ENCODE measurements around the gene POLR3A.
"Not testable (repeated sequence)": the region's sequence is repeated elsewhere in the genome, so short reads cannot be mapped to it uniquely, and the experiment has no call there.

The POLR3A gene

DNA sequence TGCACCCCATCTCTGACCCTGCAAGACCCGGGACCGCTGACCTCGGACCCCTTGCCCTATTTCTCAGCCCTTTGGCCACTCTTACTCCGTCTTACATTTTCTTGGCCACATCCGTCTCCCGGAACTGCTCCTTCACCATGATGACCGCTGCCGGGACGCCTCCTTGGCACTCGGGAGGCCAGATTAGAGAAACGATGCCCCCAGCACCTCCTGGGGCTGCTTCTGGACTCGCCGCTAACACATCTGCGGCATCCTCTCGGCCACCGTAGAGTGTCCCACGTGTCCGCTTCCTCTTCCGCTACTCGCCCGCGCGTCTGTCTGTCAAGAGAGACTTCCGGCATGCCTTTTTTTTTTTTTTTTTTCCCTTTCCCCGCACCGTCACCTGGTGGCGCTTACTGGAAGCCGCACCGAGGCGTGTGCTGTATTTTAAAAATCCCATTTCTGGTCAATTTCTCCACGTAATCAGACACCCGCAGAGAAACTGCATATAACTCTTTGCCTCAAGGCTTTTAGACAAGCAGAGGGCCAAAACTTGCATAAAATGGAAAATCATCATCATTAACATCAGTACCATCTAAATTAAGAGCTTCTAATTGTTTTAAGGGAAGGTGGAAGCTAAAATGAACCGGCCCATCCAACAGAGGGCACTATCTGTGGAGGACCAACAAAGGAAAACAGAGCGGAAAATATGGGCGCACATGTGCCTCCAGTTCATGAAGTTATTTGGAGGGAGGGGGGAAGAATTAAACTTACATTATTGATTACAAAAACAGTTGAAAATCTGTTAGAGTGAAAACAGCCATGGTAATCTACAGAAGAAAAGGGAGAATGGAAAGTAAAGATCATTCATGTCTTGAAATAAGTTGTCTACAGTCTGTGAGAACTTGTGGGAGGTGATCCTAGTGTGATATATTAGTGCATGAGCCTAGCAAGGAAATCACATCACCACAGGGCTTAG, at the start of gene POLR3A:
Gene POLR3A (minus strand): TSS at position 247 of the 958 bp plus-strand sequence. CDS start 108 bp downstream, at position 139.
- peak; percentile 94 for DNase-seq

DNA sequence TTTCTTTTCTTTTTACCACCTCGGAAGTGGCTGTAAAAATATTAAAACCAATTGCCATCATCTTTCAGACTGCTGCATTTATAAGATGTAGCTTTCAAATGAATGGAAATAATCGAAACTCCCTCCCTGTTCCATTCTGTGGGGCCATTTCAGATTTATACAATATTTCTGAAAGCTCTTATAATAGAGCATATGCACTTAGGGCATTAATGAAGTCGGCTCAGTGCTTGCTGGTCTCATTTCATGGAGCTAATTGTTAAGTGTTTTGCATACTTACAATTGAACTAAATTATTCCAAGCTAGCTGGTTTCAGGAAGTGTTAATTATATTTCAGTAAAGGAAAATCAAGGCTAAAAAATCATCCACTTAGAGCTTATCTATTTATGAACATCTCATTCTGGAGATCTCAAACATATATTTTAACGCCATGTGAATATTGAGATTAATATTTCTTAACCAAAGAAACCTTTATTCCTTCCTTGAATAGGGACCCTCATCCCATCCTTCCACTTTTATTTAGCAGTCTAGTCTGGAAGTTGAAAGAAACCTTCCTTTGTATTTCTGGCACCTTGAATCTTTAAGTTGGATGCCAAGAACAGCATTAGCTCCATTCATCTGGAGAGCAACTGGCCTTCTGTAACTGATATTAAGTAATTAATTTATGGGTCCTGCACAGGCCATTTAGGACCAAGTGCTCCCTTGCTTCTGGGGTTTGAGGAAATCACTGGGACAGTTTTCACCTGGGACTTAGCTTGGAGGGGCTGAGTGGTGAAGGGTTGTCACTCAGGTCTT, 49.4 kb upstream of the POLR3A start:
- no peak for DNase-seq

DNA sequence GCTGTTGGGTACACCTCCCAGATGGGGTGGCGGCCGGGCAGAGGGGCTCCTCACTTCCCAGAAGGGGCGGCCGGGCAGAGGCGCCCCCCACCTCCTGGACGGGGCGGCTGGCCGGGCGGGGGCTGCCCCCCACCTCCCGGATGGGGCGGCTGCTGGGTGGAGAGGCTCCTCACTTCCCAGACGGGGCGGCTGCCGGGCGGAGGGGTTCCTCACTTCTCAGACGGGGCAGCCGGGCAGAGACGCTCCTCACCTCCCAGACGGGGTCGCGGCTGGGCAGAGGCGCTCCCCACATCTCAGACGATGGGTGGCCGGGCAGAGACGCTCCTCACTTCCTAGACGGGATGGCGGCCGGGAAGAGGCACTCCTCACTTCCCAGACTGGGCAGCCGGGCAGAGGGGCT, 46.5 kb upstream of the POLR3A start:
- DNase-seq, result not testable (repeated sequence)

DNA sequence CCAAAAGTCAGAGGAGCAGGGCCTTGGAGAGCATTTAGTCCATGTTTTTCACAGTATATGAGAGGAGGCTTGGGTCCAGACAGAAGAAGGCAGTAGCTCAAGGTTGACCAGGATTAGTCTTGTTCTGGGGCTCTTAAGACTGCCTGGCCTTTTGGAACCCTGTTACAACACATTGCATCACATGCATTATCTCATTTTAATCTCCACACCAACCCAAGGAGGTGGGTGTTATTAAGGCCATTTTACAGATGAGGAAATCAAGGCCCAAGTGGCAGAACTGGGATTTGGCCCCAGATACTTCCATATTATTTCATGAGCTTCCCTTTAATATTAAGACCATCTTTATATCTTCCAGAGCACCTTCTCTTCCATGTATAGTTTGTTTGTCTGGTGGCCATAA, 43.2 kb upstream of the POLR3A start:
- DNase-seq, result no peak

DNA sequence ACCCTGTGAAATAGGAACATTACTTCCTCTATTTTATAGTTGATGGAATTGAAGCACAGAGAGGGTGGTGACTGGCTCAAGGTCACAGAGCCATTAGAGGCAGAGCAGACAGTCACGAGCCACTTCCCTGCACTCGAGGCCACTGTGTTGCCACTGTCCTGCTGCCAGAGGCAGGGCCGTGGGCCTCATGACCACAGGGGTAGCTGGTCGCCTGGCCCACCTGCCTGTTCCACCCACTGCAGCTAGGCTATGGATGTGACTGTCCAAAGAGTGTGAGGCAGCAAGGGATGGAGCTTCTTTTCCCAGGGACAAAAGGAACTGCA, 42.5 kb upstream of the POLR3A start:
- DNase-seq, result no peak

DNA sequence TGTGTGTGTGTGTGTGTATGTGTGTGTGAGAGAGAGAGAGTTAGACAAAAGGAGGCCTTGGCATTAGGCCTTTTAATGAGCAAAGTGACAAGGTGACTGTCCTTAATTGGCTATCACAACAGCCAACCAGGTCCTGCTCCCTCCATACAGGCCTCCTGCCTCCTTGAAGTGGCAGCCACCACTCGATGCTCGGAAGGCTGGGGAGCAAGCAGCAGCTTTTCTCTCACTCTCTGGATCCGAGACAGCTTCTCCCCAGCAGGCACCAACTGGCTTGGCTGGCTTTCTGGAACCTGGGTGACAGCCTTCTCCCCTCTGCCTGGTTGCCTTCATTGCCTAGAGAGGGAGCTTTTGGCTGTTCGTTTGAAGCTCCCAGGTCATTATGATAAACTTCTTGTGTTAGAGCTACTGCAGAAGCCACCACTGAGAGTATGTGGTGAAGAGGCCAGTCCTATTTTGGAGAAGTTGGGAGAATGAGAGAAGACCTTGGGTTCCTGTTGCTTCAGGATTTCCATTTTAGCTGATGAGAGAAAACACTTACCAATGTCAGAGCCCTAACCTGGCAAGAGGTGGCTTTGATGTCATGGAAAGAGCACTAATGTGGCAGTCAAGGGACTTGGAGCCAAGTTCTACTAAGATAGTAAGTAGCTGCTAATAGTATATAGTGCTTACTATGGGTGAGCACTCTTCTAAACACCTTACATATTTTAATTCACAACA, 42.0 kb upstream of the POLR3A start:
- no peak for DNase-seq

DNA sequence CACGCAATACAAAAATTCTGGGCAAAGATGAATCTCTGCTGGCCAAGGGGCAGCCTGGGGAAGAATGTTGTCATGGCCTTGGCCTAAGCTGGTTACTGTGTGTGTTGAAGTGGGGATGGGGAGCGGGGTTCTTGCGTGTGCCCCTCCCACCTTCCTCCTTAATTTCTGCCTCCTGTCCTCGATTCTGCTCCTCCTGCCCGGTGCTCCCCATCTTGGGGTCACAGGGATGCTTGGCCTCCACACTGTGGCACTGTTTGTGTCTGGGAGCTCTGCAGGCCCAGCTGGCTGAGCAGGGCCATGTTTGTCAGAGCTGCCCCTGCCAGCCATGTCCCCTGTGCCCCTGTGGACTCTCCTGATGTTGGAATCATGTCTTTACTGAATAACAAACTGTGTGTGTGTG, 41.4 kb upstream of the POLR3A start:
- DNase-seq, result no peak

DNA sequence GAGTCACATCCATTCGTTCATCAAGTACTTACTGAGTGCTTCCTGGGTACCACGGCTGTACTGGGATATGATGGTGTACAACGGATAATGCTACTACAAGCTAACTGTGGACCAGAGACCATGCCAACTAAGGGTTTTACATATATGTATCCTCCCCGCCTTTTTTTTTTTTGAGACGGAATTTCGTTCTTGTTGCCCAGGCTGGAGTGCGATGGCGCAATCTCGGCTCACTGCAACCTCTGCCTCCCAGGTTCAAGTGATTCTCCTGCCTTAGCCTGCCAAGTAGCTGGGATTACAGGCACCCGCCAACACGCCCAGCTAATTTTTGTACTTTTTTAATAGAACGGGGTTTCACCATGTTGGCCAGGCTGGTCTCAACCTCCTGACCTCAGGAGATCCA, 40.7 kb upstream of the POLR3A start:
- DNase-seq, result not testable (repeated sequence)

DNA sequence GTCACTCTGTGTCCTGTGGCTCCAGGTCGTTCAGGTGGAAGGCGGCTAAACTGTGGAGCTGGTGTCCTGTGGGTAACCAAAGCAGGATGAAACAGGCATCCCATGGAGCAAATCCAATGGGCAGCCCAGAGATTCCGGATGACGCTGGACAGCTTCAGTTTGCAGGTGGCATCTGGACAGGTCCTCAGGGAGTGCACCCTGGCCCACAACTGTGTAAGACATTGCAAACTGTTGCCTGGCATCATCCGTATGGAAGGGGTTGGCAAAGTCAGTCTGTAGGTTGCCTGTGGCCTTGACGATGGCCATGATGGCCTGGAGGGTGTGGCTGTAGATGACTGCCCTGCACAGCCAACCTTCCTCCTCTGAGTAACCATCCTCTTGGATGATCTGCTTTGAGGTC, 39.8 kb upstream of the POLR3A start:
- no peak for DNase-seq

DNA sequence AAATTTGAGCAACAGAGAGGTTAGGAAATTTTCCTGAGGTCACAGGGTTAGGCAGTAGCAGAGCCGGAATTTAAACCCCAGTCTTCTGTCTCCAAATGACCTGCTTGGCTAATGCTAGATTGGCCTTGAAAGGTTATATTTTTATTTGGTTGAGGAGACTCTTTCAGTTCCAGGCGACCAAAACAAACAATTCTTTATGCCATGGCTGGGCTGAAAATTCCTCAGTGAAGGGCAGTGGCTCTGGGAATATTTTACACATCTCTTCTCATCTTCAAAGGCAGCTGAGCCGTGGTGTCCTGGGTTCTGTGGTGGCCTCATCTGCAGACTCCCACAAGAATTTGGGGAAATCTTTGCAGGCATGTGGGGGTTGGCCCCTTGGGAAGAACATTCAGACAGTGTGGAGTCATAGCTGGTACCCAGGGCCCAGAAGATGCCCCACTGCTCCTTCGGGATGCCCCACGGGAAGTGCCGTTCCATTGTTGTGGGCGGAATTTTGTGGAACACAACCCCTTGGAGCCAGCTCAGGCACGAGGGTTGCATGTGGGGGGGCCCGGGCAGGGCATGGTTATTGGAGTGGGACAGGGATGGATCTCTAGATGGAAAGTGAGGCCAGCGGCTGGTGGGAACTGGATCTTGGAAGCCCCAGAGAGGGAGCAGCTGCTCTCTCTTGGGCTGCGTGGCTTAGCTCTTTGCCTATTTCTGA, 37.6 kb upstream of the POLR3A start:
- DNase-seq, result no peak

DNA sequence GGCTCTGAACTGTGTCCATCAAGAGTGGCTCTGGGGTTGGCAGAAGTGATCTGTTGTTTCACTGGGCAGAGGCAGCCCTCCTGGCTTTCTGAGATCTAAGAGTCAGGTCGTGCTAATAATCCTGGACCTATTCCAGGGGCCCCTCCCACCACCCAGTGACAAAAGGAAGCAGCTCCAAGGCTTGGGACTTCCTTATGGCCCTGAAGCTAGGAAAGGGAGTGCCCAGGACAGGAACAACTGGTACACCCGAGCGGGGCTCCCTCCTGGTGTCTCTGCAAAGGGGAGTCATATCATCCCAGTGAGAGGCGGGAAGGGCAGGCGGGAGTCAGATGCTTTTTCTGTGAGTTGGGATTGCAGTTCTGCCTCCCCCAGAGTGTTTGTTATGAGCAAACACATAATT, 36.7 kb upstream of the POLR3A start:
- DNase-seq, result no peak

DNA sequence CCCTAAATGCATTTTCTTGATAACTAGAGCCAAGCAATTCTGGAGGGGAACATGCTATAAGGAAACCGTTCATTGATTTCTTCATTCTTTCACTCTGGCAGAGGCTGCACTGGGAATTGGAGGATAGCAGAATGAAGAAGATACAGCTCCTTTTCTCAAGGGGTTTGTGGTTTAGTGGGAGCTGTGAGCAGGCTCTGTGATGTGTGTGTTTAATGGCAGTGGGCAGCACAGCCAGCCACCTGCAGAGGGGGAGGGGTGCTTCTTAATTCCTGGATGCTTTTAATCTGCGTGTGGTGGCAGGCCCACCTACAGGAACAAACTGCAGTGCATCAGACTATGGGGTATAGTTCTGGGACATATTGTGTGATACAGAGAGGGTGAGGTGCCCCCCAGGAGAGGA, 36.3 kb upstream of the POLR3A start:
- DNase-seq, result no peak

DNA sequence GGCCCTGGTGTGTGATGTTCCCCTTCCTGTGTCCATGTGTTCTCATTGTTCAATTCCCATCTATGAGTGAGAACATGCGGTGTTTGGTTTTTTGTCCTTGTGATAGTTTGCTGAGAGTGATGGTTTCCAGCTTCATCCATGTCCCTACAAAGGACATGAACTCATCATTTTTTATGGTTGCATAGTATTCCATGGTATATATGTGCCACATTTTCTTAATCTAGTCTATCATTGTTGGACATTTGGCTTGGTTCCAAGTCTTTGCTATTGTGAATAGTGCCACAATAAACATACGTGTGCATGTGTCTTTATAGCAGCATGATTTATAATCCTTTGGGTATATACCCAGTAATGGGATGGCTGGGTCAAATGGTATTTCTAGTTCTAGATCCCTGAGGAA, 35.6 kb upstream of the POLR3A start:
- not testable (repeated sequence) for DNase-seq

DNA sequence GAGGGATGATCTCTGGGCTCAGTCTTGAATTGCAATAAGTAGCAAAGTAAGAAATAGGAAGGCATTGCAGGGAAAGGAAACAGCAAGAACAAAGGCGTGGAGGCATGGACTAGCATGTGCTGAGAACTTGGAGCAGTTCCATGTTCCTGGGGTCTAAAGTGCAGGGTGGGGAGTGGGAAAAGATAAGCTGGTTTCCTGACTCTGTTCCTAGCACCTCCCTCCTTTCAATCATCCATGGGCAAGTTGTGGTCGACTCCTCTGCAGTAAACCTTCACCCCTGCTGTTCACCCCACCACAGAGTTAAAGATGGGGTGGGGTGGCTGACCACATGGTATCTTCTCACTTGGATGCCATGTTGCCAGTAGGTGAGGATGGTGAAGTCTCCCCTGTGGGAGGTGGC, 33.9 kb upstream of the POLR3A start:
- DNase-seq, result no peak

DNA sequence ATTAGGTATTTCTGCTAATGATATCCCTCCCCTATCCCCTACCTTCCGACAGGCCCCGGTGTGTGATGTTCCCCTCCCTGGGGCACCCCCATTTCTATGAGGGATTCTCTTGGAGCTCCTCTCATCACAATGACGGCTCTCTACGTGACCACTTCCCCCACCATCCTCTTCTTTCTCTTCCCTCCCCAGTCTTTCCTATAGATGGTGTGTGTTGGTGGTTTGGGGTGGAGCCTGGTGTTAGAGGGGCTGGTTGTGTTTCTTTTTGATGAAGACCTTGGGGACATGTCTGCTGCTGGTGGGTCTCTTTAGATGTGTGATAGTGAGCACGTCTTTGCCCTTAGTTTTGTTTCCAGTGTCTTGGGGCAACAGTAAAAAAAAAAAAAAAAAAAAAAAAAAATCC, 33.0 kb upstream of the POLR3A start:
- no peak for DNase-seq

DNA sequence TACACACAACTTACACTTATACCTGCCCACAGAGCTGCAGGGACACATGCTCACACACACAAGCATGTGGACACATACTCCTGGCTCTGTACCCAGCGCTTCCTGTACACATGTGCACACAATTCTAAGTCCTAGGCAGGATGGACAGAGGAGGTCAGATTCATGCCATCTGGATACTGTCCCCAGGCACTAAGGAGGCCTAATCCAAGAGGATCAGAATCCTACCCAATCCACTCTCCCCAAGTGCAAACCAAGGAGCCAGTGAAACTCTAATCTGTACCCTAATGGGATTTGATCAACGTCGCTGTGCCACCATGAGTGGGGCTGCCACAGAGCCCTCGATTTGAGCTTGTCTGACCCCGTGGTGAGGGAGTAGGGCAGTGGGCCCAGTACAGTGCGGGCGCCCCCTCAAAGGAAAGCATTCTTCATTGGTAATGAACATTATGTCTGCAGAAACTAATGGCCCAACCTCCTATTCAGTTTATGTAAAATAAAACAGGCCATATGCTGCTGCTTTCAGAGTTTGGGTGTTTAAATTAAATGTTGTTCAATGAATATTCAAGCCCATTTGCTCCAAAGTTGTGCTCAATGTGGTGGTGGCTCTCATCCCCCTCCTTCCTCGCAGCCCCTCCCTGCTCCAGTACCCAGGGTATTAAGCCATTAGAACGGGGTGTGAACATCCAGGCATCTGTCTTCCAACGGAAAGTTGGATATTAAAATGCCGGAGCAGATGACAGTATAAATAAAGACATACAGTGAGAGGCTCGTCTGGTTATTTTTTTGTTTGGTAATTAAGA, 30.8 kb upstream of the POLR3A start:
- no peak for DNase-seq

DNA sequence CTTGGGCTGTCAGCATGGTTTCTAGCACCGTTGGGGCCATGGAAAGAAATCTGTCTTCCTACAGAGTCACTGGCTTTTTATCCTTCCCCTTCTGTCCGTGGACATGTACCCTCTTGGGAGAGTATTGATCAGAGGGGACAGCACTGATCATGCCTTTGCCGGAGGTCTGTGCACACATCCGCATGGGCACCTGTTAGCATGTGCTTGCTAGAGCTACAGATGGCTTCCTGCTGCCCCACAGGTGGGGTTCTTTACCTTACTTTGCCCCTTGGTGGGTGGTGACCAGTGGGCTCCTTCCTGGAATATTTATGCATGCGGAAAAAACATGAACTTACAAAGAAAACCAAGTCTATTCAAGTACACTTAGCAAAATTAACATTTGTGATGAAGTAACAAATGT, 29.2 kb upstream of the POLR3A start:
- DNase-seq, result no peak

DNA sequence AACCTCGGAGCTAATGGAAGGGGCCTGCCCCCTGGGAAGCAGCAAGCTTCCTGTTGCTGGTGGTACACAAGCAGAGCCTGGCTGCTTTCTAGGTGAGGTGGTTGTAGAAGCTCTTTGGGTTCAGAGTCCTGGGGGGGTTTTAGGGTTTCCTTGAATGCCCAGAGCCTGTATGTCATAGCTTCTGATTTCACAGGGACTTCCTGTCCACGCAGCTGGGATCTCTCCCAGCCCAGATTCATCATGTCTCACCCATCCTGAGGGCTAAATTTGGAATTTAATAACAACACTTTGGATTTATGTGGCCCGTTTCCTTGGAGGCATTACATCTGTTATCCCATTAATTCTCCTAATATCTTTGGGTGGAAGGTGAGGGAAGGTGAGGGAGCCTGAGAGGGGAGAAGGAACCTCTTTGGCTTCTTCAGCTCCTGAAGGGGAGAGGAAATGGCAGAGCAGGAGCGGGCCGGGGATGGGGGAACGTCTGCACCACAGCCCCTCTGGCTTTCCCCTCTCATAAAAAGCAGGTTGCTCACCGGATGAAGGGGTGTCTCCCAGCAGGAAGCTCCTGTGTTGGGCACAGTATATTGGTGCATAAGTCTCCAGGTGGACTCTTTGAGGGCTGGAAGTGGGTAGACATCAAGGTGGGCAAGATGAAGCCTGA, 24.0 kb upstream of the POLR3A start:
- no peak for DNase-seq

DNA sequence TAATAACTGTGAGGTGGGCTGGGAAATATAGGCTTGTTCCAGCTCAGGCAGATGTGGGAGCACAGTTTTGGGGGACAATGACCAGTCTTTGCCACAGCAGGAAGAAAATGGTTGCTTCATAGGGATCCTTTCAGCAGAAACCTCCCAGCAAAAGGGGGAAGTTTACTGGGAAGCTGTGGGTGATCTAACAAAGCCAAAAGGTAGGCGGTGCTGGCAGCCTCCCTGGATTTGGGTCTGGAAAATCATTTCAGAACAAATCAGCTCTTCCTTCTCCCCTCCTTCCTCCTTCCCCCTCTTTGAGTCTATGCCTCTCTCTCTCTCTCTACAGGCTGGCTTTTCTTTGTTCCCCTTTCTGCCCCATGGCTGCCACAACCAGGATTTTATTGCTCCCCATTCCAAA, 20.5 kb upstream of the POLR3A start:
- DNase-seq, result no peak

DNA sequence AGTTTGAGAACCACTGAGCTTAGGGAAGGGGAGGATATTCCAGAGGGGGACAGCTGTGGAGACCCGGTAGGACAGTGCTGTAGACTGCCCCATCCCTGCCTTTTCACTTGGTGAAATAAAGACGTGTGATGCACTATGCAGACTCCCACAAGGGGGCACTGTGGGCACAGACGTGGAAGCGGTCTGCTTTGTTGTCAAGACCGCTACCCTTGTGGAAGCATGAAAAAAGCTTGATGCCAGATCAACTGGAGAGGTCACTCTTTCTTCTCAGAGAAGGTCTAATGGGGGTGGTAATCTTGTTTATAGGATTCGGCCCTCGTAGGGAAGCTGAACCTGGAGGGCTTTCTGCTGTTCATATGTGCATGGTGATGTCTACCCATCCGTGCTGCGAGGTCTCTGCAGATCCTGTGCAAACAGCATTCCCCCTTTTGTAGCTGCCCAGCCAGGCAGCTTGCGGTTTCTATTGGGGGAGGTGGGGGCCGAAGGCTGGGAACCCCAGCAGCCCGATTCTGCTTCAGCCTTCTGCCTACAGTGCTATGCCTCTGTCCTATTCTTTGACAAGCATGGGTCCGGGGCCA, 18.1 kb upstream of the POLR3A start:
- peak; percentile 91 for DNase-seq

DNA sequence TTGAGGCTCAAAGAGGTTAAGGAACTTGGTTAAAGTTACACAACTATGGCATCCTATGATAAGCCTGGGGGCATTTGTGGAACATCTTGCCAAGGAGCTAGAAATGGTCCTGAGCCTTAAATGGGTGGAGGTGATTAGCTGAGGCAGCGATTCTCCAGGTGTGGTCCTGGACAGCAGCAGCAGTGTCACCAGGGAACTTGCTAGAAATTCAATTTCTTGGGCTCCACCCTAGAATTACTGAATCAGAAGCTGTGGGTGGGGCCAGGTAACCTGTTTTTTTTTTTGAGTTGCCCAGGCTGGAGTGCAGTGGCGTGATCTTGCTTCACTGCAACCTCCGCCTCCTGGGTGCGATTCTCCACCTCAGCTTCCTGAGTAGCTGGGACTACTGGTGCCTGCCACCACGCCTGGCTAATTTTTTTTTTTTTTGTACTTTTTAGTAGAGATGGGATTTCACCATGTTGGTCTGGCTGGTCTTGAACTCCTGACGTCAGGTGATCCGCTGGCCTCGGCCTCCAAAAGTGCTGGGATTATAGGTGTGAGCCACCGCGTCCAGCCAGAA, 17.5 kb upstream of the POLR3A start:
- no peak for DNase-seq
